D721Med (cell line): ENCODE results near the gene CASZ1.

Experiments used
- DNase-seq: peaks from one replicate; pipeline ENCODE4 v3.0.0; 2011; ENCODE audit warnings: low spot score; ENCODE audit not compliant: insufficient read length
- FAIRE-seq: peaks from 2 replicates; lab custom pipeline; 2011; peaks lifted over from hg19 to GRCh38; lab: Jason Lieb, UNC
- CTCF ChIP-seq: IDR thresholded peaks from 2 replicates; pipeline ENCODE4 v1.5.1; 2012; ENCODE audit warnings: mild to moderate bottlenecking, control low read depth; ENCODE audit not compliant: insufficient read depth; ENCODE audit errors: missing control alignments

CASZ1 gene

GRCh38 chr1:10626791-10627410 lies 169.5 kb downstream of the CASZ1 start:
- no peak for TF ChIP-seq CTCF
- FAIRE-seq (no peak), DNase-seq (no peak)

- no peak for TF ChIP-seq CTCF
- FAIRE-seq (no peak), DNase-seq (no peak)
These were observed 170.2 kb downstream of the CASZ1 start for GRCh38 chr1:10626131-10626731.

DNA sequence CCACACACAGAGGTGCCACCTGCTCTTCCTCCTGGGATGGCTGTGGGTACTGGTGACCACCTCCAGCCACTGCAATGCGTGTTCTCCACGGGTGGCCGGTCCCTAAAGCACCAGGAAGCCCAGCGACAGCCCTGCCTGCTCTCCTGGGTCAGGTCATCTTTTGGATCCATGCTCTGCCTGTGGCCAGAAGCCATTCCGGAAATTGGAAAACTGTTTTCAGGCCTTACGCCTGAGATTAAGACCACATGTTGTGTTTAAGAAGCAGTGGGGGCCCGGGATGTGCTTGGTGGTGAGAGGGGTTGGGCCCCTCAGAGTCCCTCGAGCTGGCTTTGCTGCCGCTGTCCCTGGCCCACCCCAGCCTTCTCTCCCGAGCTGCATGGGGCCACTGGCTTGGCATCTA lies 170.9 kb downstream of the CASZ1 start:
- DNase-seq (no peak), FAIRE-seq (no peak)

GRCh38 chr1:10625076-10625475 lies 171.4 kb downstream of the CASZ1 start:
- no peak for FAIRE-seq

More for the DNA sequence above, 170.9 kb downstream of the CASZ1 start:
- no peak for TF ChIP-seq CTCF

GRCh38 chr1:10624256-10625050 lies 172.0 kb downstream of the CASZ1 start:
- no peak for DNase-seq
- FAIRE-seq, result no peak
- no peak for TF ChIP-seq CTCF

More at GRCh38 chr1:10625076-10625475, 171.4 kb downstream of the CASZ1 start:
- DNase-seq, result no peak
- TF ChIP-seq CTCF, result no peak

GRCh38 chr1:10623686-10624145 lies 172.7 kb downstream of the CASZ1 start:
- FAIRE-seq (no peak), DNase-seq (no peak)

More at GRCh38 chr1:10623686-10624145, 172.7 kb downstream of the CASZ1 start:
- TF ChIP-seq CTCF, result no peak
